HG03064 (cell line): Measurements from ENCODE around the gene PTPRCAP.
"Not testable (repeated sequence)": the region's sequence is repeated elsewhere in the genome, so short reads cannot be mapped to it uniquely, and the experiment has no call there.

Experiments used
- ATAC-seq: cut with Tn5 transposase; IDR thresholded peaks from one replicate; pipeline ENCODE4 v1.9.1; 2021; ENCODE audit warnings: low read depth; ENCODE audit not compliant: unreplicated experiment

Gene PTPRCAP, protein sequence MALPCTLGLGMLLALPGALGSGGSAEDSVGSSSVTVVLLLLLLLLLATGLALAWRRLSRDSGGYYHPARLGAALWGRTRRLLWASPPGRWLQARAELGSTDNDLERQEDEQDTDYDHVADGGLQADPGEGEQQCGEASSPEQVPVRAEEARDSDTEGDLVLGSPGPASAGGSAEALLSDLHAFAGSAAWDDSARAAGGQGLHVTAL

GRCh38 chr11:67437082-67437808, at the start of gene PTPRCAP:
TSS of gene PTPRCAP (minus strand) at chr11:67437682. CDS start at chr11:67437619, 63 bp downstream.
- no peak for ATAC-seq

GRCh38 chr11:67486481-67487195, 49.2 kb upstream of the PTPRCAP start:
- ATAC-seq, result no peak

DNA sequence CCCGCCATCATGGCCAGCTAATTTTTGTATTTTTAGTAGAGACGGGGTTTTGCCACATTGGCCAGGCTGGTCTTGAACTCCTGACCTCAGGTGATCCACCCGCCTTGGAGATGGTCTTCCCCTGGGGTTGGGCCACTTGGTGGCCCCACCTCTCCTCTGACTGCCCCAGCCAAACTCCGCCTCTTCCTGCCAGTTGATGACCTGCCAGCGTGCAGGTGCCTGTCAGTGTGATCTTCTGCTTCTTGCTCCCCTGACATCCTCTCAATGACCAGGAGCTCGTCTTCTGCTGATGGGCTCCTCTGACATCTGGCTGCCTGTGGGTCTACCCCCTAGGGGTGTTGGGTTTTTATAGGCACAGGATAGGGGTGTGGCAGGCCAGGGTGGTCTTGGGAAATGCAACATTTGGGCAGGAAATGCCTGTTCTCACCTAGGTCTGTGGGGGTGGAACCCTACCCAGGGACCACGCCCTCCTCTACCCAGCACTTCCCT, 48.4 kb upstream of the PTPRCAP start:
- ATAC-seq, result not testable (repeated sequence)

DNA sequence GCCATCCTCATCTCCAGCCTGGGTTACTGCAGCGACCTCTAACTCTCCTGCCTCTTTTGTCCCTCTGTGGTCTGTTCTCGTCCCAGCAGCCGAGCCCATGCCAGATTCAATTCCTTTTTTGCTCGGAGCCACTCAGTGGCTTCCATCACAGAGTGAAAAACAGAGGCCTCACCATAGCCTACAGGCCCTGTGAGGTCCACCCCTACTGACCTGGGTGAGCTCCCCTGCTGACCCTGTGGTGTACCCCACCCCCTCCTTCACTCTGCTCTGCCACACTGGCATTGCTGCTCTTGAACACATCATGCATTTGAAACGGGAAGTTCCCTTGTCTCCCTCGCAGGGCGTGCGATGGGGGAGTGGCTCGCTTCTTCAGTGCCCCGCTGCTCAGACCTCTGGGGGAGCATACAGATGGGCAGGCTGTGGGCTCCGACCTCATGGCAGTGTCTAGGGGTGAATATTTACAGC, 47.4 kb upstream of the PTPRCAP start:
- no peak for ATAC-seq

DNA sequence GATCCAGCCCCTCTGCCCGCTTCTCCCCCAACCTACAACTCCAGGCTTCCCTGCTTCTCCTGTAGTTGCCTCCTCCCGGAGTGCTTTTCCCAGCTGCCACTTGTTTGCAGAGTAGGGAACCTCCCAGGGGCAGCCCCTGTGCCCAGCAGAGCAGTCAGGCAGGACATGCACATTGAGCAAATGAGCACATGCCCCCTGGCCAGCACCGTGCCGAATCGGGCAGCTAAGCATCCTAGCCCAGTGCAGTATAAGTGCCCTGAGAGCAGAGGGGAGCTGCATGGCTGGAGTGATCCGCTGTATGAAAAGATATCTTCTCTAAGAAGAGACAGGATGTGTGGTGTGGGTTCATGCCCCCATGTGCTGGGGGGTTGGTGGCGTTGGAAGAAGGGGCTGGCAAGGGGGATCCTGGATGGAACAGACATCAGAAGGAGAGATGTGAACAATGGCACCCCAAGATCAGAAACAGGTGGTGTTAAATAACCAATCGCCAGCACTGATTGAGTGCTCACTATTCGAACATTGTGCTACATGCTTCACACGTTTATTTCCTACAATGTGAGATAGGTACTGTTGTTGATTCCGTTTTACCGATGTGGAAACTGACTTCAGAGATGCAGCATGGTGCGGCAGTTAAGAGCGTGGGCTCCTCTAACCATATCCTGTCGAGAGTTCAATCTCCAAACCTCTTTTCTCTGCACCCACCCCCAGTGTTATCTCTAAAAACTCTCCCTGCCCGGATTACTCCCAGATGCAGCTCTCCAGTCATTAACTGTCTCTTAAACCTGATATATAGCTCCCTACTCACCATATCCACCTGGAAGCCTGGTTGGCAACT, 46.6 kb upstream of the PTPRCAP start:
- no peak for ATAC-seq

GRCh38 chr11:67482827-67483798, 45.6 kb upstream of the PTPRCAP start, which contains the start of gene AIP:
TSS of gene AIP (plus strand) at chr11:67483026. CDS start at chr11:67483159, 133 bp downstream.
- peak; percentile 61 for ATAC-seq

DNA sequence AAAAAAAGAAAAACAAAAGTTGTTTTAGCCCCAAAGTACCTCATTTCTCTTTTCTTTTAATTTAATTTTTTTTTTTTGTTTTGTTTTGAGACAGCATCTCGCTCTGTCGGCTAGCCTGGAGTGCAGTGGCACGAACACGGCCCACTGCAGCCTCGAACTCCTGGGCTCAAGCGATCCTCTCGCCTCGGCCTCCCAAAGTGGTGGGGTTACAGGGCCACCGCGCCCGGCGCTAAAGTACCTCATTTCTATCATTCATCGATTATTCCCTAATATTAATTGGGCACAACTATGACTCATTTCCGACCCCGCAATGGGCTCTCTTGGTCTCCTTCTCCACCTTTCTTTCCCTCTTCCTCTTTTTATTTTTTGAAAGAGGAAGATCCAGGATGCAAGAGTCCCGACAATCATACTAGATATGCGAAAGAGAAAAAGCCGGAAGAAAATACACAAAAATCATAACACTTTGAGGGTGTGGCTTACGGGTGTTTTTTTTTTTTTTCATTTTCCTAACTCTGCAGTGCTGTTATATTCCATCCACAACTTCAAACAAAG, 44.9 kb upstream of the PTPRCAP start:
- no peak for ATAC-seq

DNA sequence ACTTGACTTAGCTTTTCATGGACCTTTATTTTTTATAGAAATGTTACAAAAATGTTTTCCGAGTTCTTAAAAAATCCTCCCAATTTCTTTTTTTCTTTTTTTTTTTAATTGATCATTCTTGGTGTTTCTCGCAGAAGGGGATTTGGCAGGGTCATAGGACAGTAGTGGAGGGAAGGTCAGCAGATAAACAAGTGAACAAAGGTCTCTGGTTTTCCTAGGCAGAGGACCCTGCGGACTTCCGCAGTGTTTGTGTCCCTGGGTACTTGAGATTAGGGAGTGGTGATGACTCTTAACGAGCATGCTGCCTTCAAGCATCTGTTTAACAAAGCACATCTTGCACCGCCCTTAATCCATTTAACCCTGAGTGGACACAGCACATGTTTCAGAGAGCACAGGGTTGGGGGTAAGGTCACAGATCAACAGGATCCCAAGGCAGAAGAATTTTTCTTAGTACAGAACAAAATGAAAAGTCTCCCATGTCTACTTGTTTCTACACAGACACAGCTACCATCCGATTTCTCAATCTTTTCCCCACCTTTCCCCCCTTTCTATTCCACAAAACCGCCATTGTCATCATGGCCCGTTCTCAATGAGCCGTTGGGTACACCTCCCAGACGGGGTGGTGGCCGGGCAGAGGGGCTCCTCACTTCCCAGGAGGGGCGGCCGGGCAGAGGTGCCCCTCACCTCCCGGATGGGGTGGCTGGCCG, 40.0 kb upstream of the PTPRCAP start:
- not testable (repeated sequence) for ATAC-seq

GRCh38 chr11:67476692-67477091, 39.2 kb upstream of the PTPRCAP start:
- ATAC-seq, result not testable (repeated sequence)

DNA sequence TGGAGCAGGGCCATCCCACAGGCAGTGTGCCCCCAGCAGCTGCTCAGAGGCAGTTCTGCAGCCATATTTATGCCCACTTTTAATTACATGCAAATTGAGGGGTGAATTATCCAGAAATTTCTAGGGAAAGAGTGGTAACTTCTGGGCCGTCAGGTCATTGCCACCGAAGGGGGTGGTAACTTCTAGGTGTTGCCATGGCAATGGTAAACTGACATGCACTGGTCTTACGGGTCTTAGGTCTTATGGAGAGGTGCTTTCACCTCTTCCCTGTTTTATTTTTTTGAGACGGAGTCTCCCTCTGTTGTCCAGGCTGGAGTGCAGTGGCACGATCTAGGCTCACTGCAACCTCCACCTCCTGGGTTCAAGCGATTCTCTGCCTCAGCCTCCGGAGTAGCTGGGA, 35.4 kb upstream of the PTPRCAP start:
- ATAC-seq, result no peak

- ATAC-seq, result no peak
Observed at GRCh38 chr11:67470337-67471002, 33.0 kb upstream of the PTPRCAP start.

- ATAC-seq, result no peak
Observed at GRCh38 chr11:67469508-67469811, 32.0 kb upstream of the PTPRCAP start.

GRCh38 chr11:67468759-67469507, 31.5 kb upstream of the PTPRCAP start, which contains the start of gene TMEM134:
TSS of gene TMEM134 (minus strand) at chr11:67469251. CDS start at chr11:67469192, 59 bp downstream.
- ATAC-seq, result peak; percentile 55

DNA sequence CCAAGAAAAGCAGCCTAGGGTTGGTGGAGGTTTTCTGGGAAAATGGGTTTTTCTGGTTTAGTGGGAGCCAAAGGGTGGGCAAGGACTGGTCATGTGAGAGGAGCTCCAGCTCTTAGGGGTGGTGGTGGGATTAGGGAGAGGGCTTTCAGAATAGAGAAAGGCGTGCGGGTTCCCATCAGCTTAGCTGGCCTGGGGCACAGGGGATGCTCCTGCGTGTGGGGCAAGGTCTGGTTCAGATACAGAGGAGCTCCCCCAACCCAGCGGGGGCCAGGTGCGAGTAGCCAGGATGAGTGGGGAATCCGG, 30.9 kb upstream of the PTPRCAP start:
- ATAC-seq, result no peak

- ATAC-seq, result no peak
Observed at GRCh38 chr11:67468056-67468455, 30.6 kb upstream of the PTPRCAP start.

DNA sequence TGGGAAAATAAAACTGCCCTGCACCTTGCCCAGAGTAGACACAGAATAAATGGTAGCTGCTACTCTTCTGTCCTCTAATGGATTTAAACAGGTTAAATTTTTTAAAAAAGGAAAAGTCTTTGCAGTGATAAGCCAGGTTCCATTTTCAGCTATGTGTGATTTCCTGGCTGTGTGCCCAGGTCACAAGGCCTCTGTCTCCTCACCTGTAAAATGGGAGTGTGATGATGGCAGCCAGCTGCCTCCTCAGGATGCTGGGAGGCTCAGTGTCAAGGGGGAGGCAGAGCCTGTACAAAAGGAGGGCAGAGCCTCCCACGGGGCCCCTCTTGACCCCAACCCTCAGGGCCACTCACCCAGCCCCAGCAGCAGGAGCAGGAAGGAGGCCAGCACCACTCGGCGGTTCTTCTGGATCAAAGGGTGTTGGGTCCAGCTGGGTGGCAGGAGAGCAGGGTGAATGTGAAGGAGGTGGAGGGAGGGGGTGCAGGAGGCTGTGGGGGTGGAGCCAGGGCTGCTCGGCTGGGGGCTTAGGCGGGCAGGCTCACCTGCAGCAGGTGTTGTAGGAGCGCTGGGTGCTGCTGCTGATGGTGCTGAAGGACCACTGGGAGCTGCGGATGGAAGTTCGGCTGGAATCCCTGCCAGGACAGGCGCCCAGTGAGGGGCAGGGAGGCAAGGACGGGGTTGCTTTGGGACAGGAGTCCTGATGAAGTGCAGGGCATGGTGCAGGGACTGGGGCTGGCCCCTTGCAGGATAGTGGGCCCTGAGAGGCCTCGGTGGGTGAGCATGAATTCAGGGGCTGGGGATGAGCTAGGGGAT, 29.7 kb upstream of the PTPRCAP start:
- no peak for ATAC-seq
